HCT116 (cell line): ENCODE measurements around the gene TAF3. TPM values are rescaled to one million over a fixed set of nuclear protein-coding genes. Genes with fewer than 3 reads are reported as not detected.

Source experiments
- ATAC-seq: fragments of 200-7000 bp; cut with Tn5 transposase; 2 replicates; pipeline ENCODE4 v1.9.1; 2020; ENCODE audit warnings: mild to moderate bottlenecking, moderate library complexity
- BruUV-seq: library from RNA; stranded (reverse); fragments of 400-500 nt; replicated peaks from 2 replicates; lab custom pipeline; 2021; lab: Mats Ljungman, UMichigan
- CTCF ChIA-PET: fragments of 300-600 bp; sonication (Branson Sonifier 250); formaldehyde crosslinking; loops from one replicate; lab custom pipeline; 2021; ENCODE audit warnings: antibody characterized with exemption; lab: Charles Lee
- POLR2A ChIA-PET: fragments of 300-600, 350-600 bp; sonication (Branson Sonifier 250); formaldehyde crosslinking; loops from one replicate; lab custom pipeline; 2021; ENCODE audit warnings: antibody characterized with exemption; lab: Charles Lee
- RAD21 ChIA-PET, 2 experiments: fragments of 300-600 bp; sonication (Branson Sonifier 250); formaldehyde crosslinking; loops; one replicate each; lab custom pipeline; 2023; ENCODE audit warnings: low total read pairs in 2 of 2; ENCODE audit not compliant: uncharacterized antibody in 2 of 2, unreplicated experiment in 2 of 2, low non-redundant PET in 1 of 2; lab: Charles Lee
- DNase-seq: peaks from one replicate; pipeline ENCODE4 v3.0.0-alpha.2; 2010; ENCODE audit warnings: low read depth, low spot score
- H2AFZ ChIP-seq: fragments of 200-600 bp; shearing (Covaris generic), sonication (generic); 2 replicates; pipeline ENCODE4 v1.6.1; 2017; ENCODE audit warnings: low read depth, mixed run types, mixed read lengths, antibody characterized with exemption, low read length; ENCODE audit not compliant: poor library complexity, severe bottlenecking
- H3K27ac ChIP-seq: 2 replicates; pipeline ENCODE4 v1.5.1; 2012; ENCODE audit warnings: low read depth, low read length
- H3K27me3 ChIP-seq: fragments of 200-600 bp; sonication (generic); 2 replicates; pipeline ENCODE4 v1.6.1; 2016; ENCODE audit warnings: mixed run types, low read length, mixed read lengths; ENCODE audit not compliant: insufficient read depth
- H3K36me3 ChIP-seq, 2 experiments: fragments of 200-500 bp in 1 of 2; fragments of 200-600 bp in 1 of 2; sonication (Bioruptor generic) in 1 of 2; sonication (generic) in 1 of 2; 2 replicates each; pipeline versions ENCODE4 v1.5.1 to v1.6.1; 2014 to 2016; ENCODE audit warnings: low read length in 2 of 2, inconsistent platforms in 1 of 2, mixed read lengths in 1 of 2, mixed run types in 1 of 2; ENCODE audit not compliant: insufficient read depth in 2 of 2, control insufficient read depth in 1 of 2
- H3K4me1 ChIP-seq, 2 experiments: fragments of 200-600 bp in 1 of 2; sonication (generic) in 1 of 2; 2 replicates each; pipeline versions ENCODE4 v1.5.1 to v1.6.1; 2012 to 2017; ENCODE audit warnings: low read length in 2 of 2, inconsistent platforms in 1 of 2, mild to moderate bottlenecking in 1 of 2, mixed read lengths in 1 of 2, mixed run types in 1 of 2, moderate library complexity in 1 of 2; ENCODE audit not compliant: insufficient read depth in 2 of 2, control insufficient read depth in 1 of 2
- H3K4me2 ChIP-seq: fragments of 200-600 bp; sonication (generic); 2 replicates; pipeline ENCODE4 v1.6.1; 2017; ENCODE audit warnings: mixed run types, low read length, mixed read lengths
- H3K4me3 ChIP-seq, 2 experiments: fragments of 200-600 bp in 1 of 2; sonication (generic) in 1 of 2; replicated peaks in 1 of 2; 2 replicates each; pipeline ENCODE4 v1.5.1; 2011 to 2016; ENCODE audit warnings: low read length in 2 of 2, control low read depth in 1 of 2, low read depth in 1 of 2, mild to moderate bottlenecking in 1 of 2, mixed read lengths in 1 of 2, mixed run types in 1 of 2
- H3K79me2 ChIP-seq: fragments of 200-600 bp; sonication (generic); 2 replicates; pipeline ENCODE4 v1.6.1; 2017; ENCODE audit warnings: mild to moderate bottlenecking, mixed run types, low read length, moderate library complexity, mixed read lengths; ENCODE audit not compliant: insufficient read depth
- H3K9ac ChIP-seq: fragments of 200-600 bp; sonication (generic); 2 replicates; pipeline ENCODE4 v1.6.1; 2016; ENCODE audit warnings: low read length, mixed read lengths
- H3K9me2 ChIP-seq: fragments of 200-600 bp; sonication (generic), shearing (Covaris generic); 2 replicates; pipeline ENCODE4 v1.6.1; 2017; ENCODE audit warnings: mixed run types, mild to moderate bottlenecking, moderate library complexity; ENCODE audit not compliant: insufficient read depth
- H3K9me3 ChIP-seq, 2 experiments: fragments of 200-500 bp in 1 of 2; fragments of 200-600 bp in 1 of 2; sonication (Bioruptor generic) in 1 of 2; sonication (generic) in 1 of 2; 2 replicates each; pipeline ENCODE4 v1.6.1; 2014 to 2017; ENCODE audit warnings: low read length in 2 of 2, mixed read lengths in 2 of 2, inconsistent platforms in 1 of 2, low read depth in 1 of 2, mild to moderate bottlenecking in 1 of 2, mixed run types in 1 of 2, moderate library complexity in 1 of 2; ENCODE audit not compliant: control insufficient read depth in 1 of 2, insufficient read depth in 1 of 2
- H4K20me1 ChIP-seq: fragments of 200-600 bp; sonication (generic), shearing (Covaris generic); 2 replicates; pipeline ENCODE4 v1.6.1; 2017; ENCODE audit warnings: mixed run types, mild to moderate bottlenecking, moderate library complexity; ENCODE audit not compliant: insufficient read depth
- FOSL1 ChIP-seq: IDR thresholded peaks from 2 replicates; pipeline ENCODE4 v1.6.1; 2012; ENCODE audit warnings: low read depth
- POLR2AphosphoS5 ChIP-seq: IDR thresholded peaks from 2 replicates; pipeline ENCODE4 v1.6.1; 2011; ENCODE audit warnings: mild to moderate bottlenecking, low read depth, low read length, moderate library complexity
- RAD21 ChIP-seq: IDR thresholded peaks from 2 replicates; pipeline ENCODE4 v1.6.1; 2012; ENCODE audit warnings: low read depth, mild to moderate bottlenecking
- SP1 ChIP-seq: IDR thresholded peaks from 2 replicates; pipeline ENCODE4 v1.6.1; 2012; ENCODE audit warnings: low read depth
- TCF7L2 ChIP-seq: IDR thresholded peaks from 2 replicates; pipeline ENCODE4 v1.7.0; 2011; ENCODE audit warnings: borderline replicate concordance, inconsistent platforms; ENCODE audit not compliant: insufficient read depth, insufficient read length; ENCODE audit errors: extremely low read depth
- intact Hi-C: fragments of 100-400 bp; cut with micrococcal nuclease; formaldehyde crosslinking; loops from 2 replicates; pipeline ENCODE4 v1.10.0; 2022
- total RNA-seq: library from RNA; stranded (reverse); gene quantifications from one replicate; pipeline ENCODE4 v1.2.1, GENCODE V29; 2021; ENCODE audit not compliant: unreplicated experiment
- TF ChIP-seq, protein P1 (sequence below), 3 experiments: fragments of 200-600 bp in 1 of 3; sonication (generic) in 1 of 3; IDR thresholded peaks in 2 of 3; conservative IDR thresholded peaks in 1 of 3; 2 replicates each; pipeline ENCODE4 v1.5.1; 2012 to 2017; ENCODE audit warnings: low read depth in 2 of 3, low read length in 2 of 3, antibody characterized with exemption in 1 of 3, borderline replicate concordance in 1 of 3, control low read depth in 1 of 3, mild to moderate bottlenecking in 1 of 3, mixed read lengths in 1 of 3, mixed run types in 1 of 3, moderate library complexity in 1 of 3; ENCODE audit not compliant: insufficient read depth in 1 of 3
- TF ChIP-seq, protein P2 (sequence below): IDR thresholded peaks from 2 replicates; pipeline ENCODE4 v1.6.1; 2012
- TF ChIP-seq, protein P3 (sequence below): IDR thresholded peaks from 2 replicates; pipeline ENCODE4 v1.6.1; 2011; ENCODE audit warnings: mild to moderate bottlenecking, low read length, moderate library complexity; ENCODE audit not compliant: insufficient replicate concordance; ENCODE audit errors: extremely low read depth

The TAF3 gene
- total RNA-seq, 1 experiment from 2014 or later: 8.0 TPM

DNA sequence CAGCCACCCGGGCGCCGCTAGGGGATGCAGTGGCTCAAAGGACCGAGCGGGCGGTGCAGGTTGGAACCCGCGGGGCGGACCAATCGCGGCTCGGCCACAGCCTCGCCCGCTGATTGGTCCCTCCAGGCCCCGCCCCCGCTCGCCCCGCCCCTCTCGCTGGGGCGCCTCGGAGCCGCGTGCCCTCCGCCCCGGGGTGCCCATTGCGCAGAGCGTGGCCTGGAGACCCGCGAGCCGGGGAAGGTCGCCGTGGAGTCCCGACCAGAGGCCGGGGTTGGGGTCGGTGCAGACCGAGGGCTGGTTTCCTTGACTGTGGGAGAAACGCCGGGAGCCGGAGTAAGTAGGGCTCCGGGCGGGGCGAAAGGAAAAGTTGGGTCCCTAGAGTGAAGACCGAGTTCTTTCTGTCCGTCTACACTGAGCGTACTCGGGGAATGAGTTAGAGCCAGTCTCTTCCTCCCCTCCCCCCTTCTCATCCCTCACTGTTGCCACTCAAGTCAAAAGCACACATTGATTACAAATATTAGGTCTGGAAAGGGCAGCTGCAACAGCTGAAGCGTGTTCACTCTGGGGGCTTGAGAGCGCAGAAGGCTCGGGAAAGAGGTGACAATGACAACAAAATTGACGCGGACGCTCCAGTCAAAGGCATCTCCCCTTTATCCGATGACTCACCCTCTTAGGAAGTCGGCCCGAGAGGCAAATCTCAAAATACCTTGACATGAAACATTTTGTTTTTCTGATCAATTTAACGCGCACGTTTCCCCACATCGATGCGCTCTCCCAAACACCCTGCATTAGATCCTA lies 235.3 kb downstream of the TAF3 start:
- no peaks in the 10 kb centered on the region for H4K20me1 ChIP-seq
- DNase-seq (peak; percentile 55), ATAC-seq (peak; percentile 97)
- CTCF ChIA-PET: no interaction called here
- RAD21 ChIA-PET: no interaction called here
- peak overlapping the region; percentile 93 for H2AFZ ChIP-seq
- no peaks in the 10 kb centered on the region for H3K79me2 ChIP-seq
- no peaks in the 10 kb centered on the region for H3K9me2 ChIP-seq
- intact Hi-C loops: no loop called here
- peak overlapping the region; percentile 97 for H3K4me2 ChIP-seq
- no peaks in the 10 kb centered on the region for H3K36me3 ChIP-seq
- peaks cover 3 to 15% of the 10 kb centered on the region in 2 experiments; a peak in 3 of 4 replicates for H3K4me1 ChIP-seq
- peak overlapping the region; percentile 54 to 62 for H3K4me3 ChIP-seq
- BruUV-seq: no TSS peak
- no peaks in the 10 kb centered on the region for H3K9me3 ChIP-seq
- TF ChIP-seq POLR2AphosphoS5 (0 out of 2 replicates have a peak, but pooled peaks have one; percentile 41), RAD21 (peak; percentile 81), SP1 (no peak), FOSL1 (no peak)
- TF ChIP-seq, protein P1, sequence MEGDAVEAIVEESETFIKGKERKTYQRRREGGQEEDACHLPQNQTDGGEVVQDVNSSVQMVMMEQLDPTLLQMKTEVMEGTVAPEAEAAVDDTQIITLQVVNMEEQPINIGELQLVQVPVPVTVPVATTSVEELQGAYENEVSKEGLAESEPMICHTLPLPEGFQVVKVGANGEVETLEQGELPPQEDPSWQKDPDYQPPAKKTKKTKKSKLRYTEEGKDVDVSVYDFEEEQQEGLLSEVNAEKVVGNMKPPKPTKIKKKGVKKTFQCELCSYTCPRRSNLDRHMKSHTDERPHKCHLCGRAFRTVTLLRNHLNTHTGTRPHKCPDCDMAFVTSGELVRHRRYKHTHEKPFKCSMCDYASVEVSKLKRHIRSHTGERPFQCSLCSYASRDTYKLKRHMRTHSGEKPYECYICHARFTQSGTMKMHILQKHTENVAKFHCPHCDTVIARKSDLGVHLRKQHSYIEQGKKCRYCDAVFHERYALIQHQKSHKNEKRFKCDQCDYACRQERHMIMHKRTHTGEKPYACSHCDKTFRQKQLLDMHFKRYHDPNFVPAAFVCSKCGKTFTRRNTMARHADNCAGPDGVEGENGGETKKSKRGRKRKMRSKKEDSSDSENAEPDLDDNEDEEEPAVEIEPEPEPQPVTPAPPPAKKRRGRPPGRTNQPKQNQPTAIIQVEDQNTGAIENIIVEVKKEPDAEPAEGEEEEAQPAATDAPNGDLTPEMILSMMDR (IDR thresholded peaks at IDR 0.05 in 2 of 3, conservative IDR thresholded peaks at IDR 0.05 in 1 of 3; ENCODE audit: borderline replicate concordance in 1 of 3, insufficient read depth in 1 of 3, low read depth in 2 of 3, low read length in 2 of 3): peak; percentile 33 to 85 (median 73); a peak in 4 of 6 replicates
- TF ChIP-seq, protein P2, sequence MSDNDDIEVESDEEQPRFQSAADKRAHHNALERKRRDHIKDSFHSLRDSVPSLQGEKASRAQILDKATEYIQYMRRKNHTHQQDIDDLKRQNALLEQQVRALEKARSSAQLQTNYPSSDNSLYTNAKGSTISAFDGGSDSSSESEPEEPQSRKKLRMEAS: peak; percentile 79
- H3K27me3 ChIP-seq: no peaks in the 10 kb centered on the region
- H3K27ac ChIP-seq: no peak overlapping the region
- POLR2A ChIA-PET: no interaction called here
- H3K9ac ChIP-seq: peak overlapping the region; percentile 43

DNA sequence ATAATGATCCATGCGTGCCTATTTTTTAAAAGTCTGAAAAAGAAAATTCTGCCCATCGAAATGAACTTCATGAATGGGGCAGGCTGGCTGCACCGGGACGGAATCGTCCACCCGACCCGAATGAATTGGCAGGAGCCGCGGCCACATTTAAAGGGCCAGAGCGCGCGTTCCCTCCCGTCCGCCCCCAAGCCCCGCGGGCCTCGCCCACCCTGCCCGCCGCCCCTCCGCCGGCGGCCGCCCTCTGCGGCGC lies 235.9 kb downstream of the TAF3 start:
- peak overlapping the region; percentile 43 for H3K9ac ChIP-seq
- H3K9me3 ChIP-seq: no peaks in the 10 kb centered on the region
- no peak for DNase-seq
- no TSS peak for BruUV-seq
- peak overlapping the region; percentile 54 to 62 for H3K4me3 ChIP-seq
- peaks cover 3 to 15% of the 10 kb centered on the region in 2 experiments; a peak in 3 of 4 replicates for H3K4me1 ChIP-seq
- intact Hi-C loops: no loop called here
- ChIA-PET POLR2A (no interaction called here), CTCF (no interaction called here), RAD21 (no interaction called here)
- no peaks in the 10 kb centered on the region for H3K36me3 ChIP-seq
- H4K20me1 ChIP-seq: no peaks in the 10 kb centered on the region
- H3K27ac ChIP-seq: no peak overlapping the region
- no peaks in the 10 kb centered on the region for H3K27me3 ChIP-seq
- peak overlapping the region; percentile 97 for H3K4me2 ChIP-seq
- H3K79me2 ChIP-seq: no peaks in the 10 kb centered on the region
- ATAC-seq: 0 out of 2 replicates have a peak, but pooled peaks have one; percentile 11
- H2AFZ ChIP-seq: peak overlapping the region; percentile 88
- no peaks in the 10 kb centered on the region for H3K9me2 ChIP-seq
- TF ChIP-seq, protein P3, sequence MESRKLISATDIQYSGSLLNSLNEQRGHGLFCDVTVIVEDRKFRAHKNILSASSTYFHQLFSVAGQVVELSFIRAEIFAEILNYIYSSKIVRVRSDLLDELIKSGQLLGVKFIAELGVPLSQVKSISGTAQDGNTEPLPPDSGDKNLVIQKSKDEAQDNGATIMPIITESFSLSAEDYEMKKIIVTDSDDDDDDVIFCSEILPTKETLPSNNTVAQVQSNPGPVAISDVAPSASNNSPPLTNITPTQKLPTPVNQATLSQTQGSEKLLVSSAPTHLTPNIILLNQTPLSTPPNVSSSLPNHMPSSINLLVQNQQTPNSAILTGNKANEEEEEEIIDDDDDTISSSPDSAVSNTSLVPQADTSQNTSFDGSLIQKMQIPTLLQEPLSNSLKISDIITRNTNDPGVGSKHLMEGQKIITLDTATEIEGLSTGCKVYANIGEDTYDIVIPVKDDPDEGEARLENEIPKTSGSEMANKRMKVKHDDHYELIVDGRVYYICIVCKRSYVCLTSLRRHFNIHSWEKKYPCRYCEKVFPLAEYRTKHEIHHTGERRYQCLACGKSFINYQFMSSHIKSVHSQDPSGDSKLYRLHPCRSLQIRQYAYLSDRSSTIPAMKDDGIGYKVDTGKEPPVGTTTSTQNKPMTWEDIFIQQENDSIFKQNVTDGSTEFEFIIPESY: no peak
- no peak for TF ChIP-seq TCF7L2
- no peak for TF ChIP-seq SP1
